Measurements from ENCODE around the gene RBKS. TPM values are rescaled to one million over a fixed set of nuclear protein-coding genes. Genes with fewer than 3 reads are reported as not detected.

Gene RBKS
- total and polyA plus RNA-seq, 2 of the 13 experiments (the other 11 are each of a cell fraction or from before 2014, with no cell fraction given), result 7.7 to 8.3 TPM

DNA sequence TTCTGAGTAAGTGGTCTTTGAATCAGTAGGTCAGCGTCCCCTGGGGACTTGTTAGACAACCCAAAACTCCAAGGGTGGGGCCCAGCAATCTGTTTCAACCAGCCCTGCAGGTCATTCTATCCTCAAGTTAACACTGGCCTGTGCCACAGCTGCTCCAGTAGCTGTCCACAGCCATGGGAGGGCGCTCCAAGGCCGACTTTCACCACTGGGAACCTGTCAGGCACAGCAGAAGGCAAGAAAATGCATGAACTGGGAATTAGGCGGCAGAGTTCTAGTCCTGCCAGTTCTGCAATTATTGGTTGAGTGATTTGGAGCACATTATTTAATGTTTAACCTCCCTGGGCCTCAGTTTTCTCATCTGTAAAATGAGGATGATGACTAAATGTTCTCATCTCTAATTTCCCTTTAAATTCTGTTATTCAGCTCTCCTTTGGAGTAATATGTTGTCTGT is 136.0 kb downstream of the RBKS start (continued):
- TF ChIP-seq, protein P1, sequence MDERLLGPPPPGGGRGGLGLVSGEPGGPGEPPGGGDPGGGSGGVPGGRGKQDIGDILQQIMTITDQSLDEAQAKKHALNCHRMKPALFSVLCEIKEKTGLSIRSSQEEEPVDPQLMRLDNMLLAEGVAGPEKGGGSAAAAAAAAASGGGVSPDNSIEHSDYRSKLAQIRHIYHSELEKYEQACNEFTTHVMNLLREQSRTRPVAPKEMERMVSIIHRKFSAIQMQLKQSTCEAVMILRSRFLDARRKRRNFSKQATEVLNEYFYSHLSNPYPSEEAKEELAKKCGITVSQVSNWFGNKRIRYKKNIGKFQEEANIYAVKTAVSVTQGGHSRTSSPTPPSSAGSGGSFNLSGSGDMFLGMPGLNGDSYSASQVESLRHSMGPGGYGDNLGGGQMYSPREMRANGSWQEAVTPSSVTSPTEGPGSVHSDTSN (CRISPR knock-in tag; IDR thresholded peaks at IDR 0.05), result no peak
- 0 out of 2 replicates have a peak, but pooled peaks have one; percentile 43 for TF ChIP-seq ZFP36L1 (CRISPR knock-in tag; IDR thresholded peaks at IDR 0.05)
- TF ChIP-seq REL (CRISPR knock-in tag; conservative IDR thresholded peaks at IDR 0.05), result no peak
- peak; percentile 40; the same call in 1 of the 2 replicates for TF ChIP-seq HDAC2 (CRISPR knock-in tag; IDR thresholded peaks at IDR 0.05)
- TF ChIP-seq FIP1L1 (IDR thresholded peaks at IDR 0.05; ENCODE audit: borderline replicate concordance, insufficient read depth, low read depth, low read length), result no peak
- TF ChIP-seq, protein P2, sequence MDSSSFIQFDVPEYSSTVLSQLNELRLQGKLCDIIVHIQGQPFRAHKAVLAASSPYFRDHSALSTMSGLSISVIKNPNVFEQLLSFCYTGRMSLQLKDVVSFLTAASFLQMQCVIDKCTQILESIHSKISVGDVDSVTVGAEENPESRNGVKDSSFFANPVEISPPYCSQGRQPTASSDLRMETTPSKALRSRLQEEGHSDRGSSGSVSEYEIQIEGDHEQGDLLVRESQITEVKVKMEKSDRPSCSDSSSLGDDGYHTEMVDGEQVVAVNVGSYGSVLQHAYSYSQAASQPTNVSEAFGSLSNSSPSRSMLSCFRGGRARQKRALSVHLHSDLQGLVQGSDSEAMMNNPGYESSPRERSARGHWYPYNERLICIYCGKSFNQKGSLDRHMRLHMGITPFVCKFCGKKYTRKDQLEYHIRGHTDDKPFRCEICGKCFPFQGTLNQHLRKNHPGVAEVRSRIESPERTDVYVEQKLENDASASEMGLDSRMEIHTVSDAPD (CRISPR knock-in tag; IDR thresholded peaks at IDR 0.05), result no peak
- no peak for TF ChIP-seq CAMTA2 (CRISPR knock-in tag; IDR thresholded peaks at IDR 0.05; ENCODE audit: borderline replicate concordance)
- no peak for TF ChIP-seq ZNF160 (CRISPR knock-in tag; IDR thresholded peaks at IDR 0.05)
- TF ChIP-seq ZC3H13 (CRISPR knock-in tag; IDR thresholded peaks at IDR 0.05), result no peak
- TF ChIP-seq EEA1 (CRISPR knock-in tag; IDR thresholded peaks at IDR 0.05; ENCODE audit: borderline replicate concordance), result no peak
- no peak for TF ChIP-seq ZNF33A (CRISPR knock-in tag; IDR thresholded peaks at IDR 0.05; ENCODE audit: borderline replicate concordance)
- TF ChIP-seq, protein P3, sequence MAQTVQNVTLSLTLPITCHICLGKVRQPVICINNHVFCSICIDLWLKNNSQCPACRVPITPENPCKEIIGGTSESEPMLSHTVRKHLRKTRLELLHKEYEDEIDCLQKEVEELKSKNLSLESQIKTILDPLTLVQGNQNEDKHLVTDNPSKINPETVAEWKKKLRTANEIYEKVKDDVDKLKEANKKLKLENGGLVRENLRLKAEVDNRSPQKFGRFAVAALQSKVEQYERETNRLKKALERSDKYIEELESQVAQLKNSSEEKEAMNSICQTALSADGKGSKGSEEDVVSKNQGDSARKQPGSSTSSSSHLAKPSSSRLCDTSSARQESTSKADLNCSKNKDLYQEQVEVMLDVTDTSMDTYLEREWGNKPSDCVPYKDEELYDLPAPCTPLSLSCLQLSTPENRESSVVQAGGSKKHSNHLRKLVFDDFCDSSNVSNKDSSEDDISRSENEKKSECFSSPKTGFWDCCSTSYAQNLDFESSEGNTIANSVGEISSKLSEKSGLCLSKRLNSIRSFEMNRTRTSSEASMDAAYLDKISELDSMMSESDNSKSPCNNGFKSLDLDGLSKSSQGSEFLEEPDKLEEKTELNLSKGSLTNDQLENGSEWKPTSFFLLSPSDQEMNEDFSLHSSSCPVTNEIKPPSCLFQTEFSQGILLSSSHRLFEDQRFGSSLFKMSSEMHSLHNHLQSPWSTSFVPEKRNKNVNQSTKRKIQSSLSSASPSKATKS (CRISPR knock-in tag; IDR thresholded peaks at IDR 0.05), result no peak
- no peak for TF ChIP-seq SP4 (CRISPR knock-in tag; IDR thresholded peaks at IDR 0.05)
- TF ChIP-seq ZNF337 (CRISPR knock-in tag; IDR thresholded peaks at IDR 0.05; ENCODE audit: borderline replicate concordance, low read depth), result no peak
- TF ChIP-seq, protein P4, sequence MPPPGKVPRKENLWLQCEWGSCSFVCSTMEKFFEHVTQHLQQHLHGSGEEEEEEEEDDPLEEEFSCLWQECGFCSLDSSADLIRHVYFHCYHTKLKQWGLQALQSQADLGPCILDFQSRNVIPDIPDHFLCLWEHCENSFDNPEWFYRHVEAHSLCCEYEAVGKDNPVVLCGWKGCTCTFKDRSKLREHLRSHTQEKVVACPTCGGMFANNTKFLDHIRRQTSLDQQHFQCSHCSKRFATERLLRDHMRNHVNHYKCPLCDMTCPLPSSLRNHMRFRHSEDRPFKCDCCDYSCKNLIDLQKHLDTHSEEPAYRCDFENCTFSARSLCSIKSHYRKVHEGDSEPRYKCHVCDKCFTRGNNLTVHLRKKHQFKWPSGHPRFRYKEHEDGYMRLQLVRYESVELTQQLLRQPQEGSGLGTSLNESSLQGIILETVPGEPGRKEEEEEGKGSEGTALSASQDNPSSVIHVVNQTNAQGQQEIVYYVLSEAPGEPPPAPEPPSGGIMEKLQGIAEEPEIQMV (CRISPR knock-in tag; IDR thresholded peaks at IDR 0.05; ENCODE audit: low read depth), result no peak
- TF ChIP-seq ELF4 (CRISPR knock-in tag; IDR thresholded peaks at IDR 0.05; ENCODE audit: borderline replicate concordance), result no peak
- TF ChIP-seq ZNF326 (CRISPR knock-in tag; IDR thresholded peaks at IDR 0.05; ENCODE audit: borderline replicate concordance), result no peak
- TF ChIP-seq HNRNPL (IDR thresholded peaks at IDR 0.05; ENCODE audit: low read depth, low read length), result no peak
- TF ChIP-seq, protein P5, sequence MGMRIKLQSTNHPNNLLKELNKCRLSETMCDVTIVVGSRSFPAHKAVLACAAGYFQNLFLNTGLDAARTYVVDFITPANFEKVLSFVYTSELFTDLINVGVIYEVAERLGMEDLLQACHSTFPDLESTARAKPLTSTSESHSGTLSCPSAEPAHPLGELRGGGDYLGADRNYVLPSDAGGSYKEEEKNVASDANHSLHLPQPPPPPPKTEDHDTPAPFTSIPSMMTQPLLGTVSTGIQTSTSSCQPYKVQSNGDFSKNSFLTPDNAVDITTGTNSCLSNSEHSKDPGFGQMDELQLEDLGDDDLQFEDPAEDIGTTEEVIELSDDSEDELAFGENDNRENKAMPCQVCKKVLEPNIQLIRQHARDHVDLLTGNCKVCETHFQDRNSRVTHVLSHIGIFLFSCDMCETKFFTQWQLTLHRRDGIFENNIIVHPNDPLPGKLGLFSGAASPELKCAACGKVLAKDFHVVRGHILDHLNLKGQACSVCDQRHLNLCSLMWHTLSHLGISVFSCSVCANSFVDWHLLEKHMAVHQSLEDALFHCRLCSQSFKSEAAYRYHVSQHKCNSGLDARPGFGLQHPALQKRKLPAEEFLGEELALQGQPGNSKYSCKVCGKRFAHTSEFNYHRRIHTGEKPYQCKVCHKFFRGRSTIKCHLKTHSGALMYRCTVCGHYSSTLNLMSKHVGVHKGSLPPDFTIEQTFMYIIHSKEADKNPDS (CRISPR knock-in tag; IDR thresholded peaks at IDR 0.05), result no peak
- TF ChIP-seq SATB2 (CRISPR knock-in tag; IDR thresholded peaks at IDR 0.05), result no peak
- no peak for TF ChIP-seq MAFK (conservative IDR thresholded peaks at IDR 0.05 in 1 of 2, IDR thresholded peaks at IDR 0.05 in 1 of 2; ENCODE audit: low read length in 2 of 2)
- no peak for TF ChIP-seq DPF2 (CRISPR knock-in tag; IDR thresholded peaks at IDR 0.05; ENCODE audit: borderline replicate concordance, low read depth)

Data from HepG2 (cell line).